B cell (primary cell): ENCODE data around the gene SCRT2.

ENCODE experiments used
- EZH2 ChIP-seq: IDR thresholded peaks from 2 replicates; pipeline ENCODE4 v1.6.1; 2012; ENCODE audit warnings: borderline replicate concordance, low read depth, mild to moderate bottlenecking, moderate library complexity, low read length; ENCODE audit not compliant: insufficient read depth, poor library complexity, severe bottlenecking
- TF ChIP-seq, protein P1 (sequence below): fragments of 200-600 bp; IDR thresholded peaks from one replicate; pipeline ENCODE4 v1.8.0; 2022; ENCODE audit warnings: antibody characterized with exemption, mild to moderate bottlenecking

DNA sequence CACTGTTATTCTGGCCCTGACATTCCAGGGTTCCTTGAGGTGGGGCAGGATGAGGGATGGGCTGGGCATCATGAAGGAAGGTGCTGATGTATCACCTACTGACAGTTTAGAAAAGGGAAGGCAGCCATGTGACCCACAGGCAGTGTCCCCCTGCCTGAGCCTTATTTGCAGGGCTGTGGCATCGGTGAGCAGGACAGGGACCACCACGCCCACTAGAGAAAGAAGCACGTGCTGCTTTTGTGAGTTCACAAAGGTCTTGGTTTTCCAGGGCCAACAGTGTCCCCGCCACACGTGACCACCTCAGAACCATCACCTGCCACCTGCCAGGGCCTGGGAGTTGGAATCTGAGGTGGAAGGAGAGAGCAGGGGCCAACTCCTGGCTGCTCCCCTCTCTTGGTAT, 43.5 kb upstream of the SCRT2 start:
- TF ChIP-seq, protein P1, sequence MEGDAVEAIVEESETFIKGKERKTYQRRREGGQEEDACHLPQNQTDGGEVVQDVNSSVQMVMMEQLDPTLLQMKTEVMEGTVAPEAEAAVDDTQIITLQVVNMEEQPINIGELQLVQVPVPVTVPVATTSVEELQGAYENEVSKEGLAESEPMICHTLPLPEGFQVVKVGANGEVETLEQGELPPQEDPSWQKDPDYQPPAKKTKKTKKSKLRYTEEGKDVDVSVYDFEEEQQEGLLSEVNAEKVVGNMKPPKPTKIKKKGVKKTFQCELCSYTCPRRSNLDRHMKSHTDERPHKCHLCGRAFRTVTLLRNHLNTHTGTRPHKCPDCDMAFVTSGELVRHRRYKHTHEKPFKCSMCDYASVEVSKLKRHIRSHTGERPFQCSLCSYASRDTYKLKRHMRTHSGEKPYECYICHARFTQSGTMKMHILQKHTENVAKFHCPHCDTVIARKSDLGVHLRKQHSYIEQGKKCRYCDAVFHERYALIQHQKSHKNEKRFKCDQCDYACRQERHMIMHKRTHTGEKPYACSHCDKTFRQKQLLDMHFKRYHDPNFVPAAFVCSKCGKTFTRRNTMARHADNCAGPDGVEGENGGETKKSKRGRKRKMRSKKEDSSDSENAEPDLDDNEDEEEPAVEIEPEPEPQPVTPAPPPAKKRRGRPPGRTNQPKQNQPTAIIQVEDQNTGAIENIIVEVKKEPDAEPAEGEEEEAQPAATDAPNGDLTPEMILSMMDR: no peak
- TF ChIP-seq EZH2: no peak
